NCI-H526 treated with DMSO at 0.1 percent for 48 hours (cell line): ENCODE data around the gene GRK6.
"Not testable (repeated sequence)": the region's sequence is repeated elsewhere in the genome, so short reads cannot be mapped to it uniquely, and the experiment has no call there.

Experiments used
- DNase-seq: peaks from one replicate; lab custom pipeline; 2025; lab: John Stamatoyannopoulos, UW

The GRK6 gene

DNA sequence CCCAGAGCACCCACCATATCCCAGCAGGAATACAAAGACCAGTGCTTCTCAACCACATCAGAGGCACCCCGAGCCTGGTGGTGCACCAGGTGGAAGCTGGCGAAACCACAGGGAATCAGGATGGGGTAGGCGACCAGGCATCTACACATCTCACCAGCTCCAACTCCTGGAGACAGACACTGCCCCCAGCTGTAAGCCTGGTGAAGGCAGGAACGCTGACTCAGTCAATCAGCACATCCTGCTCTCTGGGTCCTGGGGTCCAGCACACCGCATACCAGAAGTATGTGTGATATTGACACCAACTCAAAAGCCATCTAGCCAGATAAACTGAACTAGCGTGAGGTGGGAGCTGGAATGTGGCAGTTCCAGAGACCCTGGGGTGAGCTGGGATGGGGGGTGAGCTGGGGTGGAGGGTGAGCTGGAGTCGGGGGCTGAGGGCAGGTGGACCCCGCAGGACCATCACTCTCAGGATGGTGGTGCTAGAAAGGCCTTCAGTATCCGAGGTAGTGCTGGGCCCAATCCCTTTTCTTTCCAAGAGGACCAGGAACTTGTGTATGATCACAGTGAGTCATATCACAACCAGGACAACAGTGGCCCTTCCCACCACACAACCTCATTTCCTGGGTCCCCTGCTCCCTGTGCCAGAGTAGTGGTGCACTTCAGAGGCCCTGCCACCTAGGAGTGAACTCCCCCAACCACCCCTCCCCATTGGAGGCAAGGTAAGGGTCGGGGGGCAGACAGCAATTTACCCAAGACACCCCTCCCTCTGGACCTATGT, 44.5 kb downstream of the GRK6 start:
- DNase-seq: no peak

DNA sequence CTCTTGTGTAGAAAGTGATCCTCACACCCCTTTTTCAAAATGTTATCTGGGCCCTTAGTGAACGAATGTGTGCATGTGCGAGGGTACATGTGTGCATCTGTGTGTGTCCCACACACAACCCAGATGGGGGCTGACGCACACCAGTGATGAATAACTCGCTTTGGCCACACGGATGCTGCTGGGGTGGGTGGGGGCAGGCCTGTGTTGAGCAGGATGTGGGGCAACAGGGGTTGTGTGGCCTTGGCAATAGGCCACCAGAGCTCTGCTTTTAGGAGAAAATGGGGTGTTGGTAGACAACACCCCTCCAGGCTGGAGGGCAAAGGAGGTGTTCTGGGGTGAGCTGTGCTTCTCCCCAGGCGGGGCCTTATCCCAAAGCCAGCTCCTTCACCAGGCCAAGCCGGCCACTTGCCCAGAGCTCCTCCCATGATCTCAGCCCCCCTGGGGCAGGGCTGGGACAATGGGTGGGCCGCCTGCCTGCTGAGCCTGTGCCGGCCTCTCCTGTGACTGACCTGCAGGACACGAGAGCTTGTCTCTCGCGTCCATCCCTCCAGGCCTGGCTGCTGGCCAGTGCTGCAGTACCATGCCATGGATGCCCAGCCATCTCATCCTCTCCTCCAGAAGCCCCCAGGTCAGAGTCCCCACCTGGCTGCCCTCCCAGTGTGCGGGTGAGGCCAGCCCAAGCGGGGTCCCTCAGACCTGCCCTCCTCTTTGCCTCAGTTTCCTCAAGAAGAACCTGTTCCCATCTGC, 45.3 kb downstream of the GRK6 start:
- no peak for DNase-seq

DNA sequence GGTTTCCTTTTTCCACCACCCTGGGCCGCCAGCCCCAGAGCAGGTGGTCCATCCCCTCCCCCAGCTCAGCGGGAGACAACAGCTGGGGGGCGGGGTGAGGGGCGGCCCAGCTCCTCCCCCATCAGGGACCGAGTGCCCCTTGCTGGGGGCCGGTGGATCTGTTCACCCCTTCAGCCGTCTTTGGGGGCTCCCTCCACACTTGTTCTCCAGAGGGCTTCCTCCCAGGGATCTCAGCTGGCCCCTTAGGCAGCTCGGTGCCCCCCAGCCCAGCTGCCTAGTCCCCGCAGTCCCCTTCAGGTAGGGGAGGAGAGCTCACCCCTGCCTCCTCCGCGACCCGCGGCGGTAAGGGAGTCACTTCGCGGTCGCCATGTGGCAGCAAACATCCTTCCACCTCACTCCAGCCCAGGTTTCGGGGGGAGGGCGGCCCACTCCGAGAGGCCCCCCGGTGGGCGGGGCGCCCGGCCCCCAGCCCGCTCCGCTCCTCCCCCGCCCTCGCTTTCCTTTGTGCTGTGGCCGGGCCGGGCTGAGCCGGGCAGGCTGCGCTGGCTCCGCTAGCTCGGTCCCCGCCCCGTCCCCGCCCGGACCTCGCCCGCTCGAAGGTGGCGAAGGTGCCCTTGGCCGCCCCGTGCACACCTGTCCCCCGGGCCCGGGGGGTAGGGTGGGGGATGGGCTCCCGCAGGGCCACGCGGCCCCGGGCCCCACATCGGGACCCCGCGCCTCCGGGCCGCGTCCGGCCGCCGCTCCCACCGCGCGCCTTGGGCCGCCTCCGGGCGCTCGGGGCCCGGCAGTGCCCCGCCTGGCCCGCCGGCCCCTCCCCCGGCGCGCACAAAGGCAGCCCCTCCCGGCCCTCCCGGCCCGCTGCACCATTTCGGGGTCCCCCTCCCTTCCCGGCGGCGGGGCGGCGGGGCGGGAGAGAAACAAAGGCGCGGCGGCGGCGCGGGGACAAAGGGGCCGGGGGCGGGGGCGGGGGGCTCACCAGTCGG, 46.3 kb downstream of the GRK6 start:
- no peak for DNase-seq

DNA sequence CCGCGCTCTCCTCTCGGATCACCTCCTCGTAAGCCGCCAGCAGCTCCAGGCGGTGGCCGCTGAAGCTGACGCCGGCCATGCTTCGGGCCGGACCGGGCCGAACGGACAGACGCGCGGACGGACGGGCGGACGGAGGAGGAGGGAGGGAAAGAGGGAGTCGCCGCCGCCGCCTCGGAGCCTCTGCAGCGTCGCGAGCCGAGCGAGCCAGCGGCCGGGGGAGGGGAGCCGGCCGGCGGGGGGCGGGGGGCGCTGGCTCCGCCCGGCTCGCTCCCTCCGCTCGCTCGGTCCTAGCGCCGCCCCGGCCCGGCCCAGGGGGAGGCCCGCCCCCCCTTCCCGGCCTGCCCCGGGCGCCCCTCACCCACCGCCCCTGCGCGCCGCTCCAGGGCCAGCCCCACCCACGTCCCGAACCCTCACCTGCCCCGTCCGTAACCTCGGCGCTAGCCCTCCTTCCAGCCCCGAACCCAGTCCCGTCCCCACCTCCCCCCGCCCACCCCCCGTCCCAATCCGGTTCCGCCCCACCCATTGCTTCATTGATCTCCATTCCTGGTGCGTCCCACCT, 47.0 kb downstream of the GRK6 start, which contains the start of gene DBN1:
TSS of gene DBN1 (minus strand) at position 192 of the 559 bp plus-strand sequence. CDS start at position 79, 113 bp downstream.
- no peak for DNase-seq

DNA sequence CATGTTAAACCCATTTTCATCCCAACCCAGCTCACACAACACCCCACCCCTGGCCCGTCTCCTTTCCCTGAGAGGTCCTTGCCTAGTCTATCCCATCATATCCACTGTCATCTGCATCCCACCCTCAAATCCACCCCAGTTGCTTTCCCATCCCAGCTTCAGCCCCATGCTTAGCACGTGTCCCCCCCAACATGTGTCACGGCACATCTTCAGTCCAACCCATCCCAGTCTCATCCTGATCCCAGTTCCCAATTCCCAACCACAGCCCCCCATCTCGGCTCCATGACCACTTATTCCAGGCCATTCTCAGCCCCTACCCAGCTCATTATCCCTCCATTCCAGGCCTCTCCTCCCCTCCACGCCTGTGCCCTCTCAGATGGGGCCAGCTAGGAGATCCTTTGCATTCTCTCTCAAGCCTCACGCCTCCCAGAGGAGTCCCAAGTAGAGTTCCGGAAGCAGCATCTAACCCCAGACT, 47.6 kb downstream of the GRK6 start:
- no peak for DNase-seq

DNA sequence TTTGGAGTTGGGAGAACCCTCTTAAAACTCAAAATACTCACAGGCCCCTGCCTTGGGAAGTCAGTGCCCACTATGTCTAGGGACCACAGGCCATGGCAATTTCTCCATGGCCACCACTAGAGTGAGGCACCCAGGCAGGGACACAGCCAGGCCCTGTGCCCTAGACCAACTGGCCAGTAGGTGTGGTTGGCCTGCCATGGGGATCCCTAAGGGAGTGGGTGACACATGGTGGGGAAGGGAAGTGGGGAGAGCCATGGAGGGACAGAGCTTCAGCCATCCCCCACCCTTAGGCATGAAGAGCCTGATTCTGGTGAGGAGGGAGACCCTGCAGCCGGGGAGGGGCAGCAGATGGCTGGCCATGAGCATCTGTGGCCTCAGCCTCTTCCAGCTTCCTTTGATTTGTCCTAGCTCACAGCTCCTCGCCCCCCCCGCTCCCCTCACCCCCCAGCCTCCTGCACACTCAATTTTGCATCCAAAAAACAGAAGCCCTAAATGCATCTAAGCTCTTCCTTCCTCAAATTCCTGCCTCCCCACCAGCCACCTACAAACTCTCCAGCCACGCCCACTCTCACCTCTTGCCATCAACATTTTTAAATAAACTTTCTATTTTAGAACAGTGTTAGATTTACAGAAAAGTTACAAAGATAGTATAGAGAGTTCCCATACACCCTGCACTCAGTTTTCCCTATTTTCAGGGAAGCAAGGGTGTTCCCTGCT, 48.5 kb downstream of the GRK6 start:
- no peak for DNase-seq

DNA sequence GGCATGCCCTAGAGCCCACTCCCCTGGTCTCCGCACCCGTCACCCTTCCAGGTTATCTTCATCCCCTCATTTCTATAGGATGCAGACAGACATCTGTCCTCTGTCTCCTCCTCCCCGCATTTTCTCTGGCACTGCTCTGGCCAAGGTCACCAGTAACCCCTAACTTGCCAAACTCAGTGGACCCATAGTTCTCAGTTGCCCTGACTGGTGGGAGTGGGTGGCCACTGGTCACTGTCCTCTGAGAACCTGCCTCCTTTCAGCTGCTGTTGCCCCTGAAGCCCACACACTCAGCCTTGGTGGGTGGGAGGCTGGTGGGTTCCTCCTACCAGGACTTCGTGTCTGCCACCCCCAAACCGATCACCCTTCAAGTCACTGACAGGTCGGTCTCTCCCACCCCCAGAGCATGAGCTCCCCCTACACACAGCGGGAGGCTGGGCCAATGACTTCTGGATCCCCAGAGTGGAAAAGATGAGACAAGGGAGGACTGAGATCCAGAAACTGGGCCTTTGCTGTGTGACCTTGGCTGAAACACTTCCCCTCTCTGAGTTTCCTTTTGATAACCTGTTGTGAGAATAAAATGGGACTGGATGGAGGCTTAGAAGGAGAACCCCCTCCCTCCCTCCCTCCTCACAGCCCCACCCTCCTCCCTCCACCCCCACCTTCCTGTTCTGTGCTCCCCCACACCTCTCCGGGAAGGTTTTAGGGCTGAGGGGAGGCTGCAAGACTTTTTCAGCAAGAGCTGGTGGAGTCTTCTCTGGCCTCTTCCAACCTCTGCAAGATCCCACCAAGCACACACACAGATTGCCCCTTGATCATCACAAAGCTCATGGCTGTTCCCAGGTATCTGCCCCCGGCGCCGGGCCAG, 49.3 kb downstream of the GRK6 start:
- no peak for DNase-seq

DNA sequence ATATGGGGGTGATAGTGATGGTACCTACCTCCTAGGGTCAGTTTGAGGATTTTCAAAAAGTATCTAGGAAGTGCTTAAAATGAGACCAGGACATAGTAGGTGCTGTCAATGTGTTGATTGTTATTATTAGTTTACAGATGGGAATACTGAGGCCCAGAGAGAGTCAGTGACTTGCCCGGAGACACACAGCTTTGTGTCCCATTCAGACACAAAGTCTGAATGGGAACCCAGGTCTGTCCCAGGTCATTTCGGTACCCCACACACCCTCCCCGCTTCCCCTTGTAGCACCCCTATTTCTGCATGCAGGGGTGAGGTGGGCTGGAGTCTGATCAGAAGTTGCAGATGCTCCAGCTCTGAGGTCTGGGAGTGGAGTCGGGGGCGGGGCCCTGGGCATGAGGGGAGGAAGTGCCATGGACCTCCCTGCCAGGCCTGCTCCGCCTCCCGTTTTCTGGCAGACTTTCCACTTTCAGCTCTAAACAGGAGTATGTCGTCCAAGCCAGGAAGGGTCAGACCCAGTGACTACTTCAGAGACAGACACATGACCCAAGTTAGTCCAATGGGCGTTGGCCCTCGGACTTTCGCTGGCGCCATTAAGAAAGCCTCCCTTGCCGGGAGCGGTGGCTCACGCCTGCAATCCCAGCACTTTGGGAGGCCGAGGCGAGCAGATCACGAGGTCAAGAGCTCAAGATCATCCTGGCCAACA, 50.2 kb downstream of the GRK6 start:
- DNase-seq: no peak

DNA sequence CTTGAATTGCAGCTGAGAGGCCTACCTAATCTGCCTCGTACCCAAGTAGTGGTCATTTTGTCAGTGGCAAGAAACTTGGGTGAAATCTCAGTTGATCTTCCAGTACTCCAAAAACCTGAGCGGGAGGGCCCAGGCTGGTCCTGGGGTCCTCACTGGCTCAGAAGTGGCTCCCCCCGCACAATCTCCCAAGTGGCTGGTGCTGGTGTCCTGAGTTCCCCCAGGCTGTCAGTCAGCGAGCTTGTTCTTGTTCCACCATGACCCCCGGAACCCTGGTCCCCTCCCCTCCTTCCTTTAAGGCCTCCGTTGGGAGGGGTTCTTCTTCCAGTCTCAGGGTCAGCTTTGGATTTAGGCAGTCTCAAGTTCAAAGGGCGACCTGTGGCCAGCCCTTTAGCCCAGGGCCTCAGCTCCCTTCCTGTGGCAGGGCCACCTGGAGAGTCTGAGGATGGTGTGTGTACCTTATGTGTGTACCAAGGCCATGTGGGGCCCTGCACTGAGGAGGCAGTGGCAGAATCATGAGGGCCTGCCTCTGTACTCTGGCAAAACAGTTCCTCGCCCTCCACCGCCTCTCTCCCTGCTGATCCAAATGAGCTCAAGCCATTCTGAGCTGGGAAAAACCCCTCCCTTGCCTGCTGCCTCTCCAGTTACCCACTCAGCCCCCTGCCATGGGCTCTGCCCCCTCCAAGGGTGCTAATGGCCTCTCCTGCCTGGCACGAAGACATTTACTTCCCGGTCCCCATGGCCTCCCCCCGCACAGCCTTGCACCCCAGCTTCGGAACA, 51.4 kb downstream of the GRK6 start:
- no peak for DNase-seq

DNA sequence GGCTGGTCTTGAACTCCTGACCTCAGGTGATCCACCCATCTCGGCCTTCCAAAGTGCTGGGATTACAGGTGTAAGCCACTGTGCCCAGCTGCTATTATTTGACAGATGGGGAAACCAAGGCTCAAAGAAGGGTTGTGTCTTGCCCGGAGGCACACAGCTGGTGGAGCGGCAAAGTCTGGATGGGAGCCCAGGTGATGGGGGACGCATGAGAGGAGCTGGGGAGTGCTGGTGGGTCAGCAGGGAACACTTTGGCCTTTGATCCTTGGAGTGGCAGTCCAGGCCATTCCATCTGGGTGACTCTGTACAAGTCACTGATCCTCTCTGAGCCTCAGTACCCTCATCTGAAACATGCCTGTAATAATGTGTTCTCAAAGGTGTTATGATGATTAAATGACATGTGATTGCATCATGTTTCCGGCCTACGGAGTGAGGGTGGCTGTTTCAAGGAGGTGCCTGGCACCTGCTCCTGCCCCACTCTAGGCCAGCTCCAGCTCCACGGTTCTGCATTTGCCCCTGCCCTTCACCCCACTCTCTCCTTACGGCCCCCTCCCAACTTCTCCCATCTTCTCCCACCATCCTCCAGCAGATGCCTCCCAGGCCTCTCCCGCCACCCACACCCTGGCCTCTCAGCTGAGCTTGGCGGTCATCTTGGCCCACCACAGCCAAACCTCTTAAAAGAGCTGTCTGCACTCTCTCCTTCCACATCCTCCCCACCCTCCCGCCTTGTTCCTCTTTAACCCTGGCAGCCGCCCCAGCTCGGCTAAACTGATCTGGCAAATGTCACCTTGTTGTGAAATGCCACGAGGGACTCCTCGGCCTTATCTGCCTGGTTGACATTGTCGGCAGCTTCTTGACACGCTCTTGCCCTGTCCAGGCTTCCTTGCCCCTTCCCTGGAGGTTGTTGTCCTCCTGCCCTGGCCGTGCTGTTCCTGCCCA, 52.5 kb downstream of the GRK6 start:
- DNase-seq: no peak

DNA sequence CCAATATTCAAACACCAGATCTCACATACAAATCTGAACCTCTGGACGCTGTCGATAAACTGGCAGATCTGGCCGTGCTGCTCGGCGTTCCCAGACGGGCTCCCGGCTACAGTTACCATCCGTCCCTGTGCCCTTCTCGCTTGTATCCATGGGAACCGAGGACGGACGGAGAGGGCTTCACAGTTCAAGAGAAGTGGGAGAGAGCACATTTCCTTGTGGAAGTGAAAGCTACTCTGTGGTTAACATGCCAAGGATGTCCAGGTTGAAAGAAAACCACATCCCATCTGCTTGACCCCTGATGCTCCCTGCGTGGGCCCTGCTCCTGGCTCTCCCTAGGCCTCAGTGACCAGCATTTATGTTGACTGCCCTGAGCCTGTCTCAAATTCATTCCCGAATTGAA, 53.3 kb downstream of the GRK6 start:
- no peak for DNase-seq

DNA sequence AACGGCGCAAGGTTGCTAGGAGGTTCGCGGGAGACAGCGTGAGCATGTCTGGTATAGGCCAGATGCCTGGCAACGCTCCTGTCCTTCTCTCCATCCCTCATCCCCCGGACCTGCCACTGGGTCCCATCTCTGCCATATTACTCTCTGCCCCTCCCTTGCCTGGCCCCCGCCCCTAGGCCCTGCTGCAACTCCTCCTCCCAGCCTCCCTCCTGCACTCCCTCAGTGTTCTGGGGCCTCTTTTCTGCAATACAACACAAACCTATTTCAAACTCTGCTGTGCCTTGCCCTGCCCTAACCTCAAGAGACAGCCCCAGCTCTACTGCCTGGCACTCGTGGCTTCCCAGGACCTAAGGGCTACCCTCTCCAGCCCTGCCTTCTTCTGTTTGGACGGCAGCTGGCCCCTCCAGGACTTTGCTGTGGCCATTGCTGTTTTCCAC, 55.9 kb downstream of the GRK6 start:
- DNase-seq: no peak

DNA sequence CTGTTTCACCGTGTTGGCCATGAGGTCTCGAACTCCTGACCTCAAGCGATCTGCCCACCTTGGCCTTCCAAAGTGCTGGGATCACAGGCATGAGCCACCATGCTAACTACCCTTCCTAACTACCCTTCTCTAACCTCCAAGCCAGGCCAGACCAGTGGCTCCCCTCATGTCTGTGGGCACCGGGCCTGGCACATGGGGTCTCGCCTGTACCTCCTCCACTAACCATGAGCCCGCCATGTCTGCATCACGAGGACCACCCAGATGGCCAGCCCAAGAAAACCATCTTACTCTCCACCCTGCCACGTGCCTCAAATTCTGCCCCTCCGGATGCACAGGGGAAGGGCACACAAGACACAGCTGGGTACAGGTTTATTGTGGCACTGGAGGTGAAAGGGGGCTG, 56.6 kb downstream of the GRK6 start:
- DNase-seq: no peak

DNA sequence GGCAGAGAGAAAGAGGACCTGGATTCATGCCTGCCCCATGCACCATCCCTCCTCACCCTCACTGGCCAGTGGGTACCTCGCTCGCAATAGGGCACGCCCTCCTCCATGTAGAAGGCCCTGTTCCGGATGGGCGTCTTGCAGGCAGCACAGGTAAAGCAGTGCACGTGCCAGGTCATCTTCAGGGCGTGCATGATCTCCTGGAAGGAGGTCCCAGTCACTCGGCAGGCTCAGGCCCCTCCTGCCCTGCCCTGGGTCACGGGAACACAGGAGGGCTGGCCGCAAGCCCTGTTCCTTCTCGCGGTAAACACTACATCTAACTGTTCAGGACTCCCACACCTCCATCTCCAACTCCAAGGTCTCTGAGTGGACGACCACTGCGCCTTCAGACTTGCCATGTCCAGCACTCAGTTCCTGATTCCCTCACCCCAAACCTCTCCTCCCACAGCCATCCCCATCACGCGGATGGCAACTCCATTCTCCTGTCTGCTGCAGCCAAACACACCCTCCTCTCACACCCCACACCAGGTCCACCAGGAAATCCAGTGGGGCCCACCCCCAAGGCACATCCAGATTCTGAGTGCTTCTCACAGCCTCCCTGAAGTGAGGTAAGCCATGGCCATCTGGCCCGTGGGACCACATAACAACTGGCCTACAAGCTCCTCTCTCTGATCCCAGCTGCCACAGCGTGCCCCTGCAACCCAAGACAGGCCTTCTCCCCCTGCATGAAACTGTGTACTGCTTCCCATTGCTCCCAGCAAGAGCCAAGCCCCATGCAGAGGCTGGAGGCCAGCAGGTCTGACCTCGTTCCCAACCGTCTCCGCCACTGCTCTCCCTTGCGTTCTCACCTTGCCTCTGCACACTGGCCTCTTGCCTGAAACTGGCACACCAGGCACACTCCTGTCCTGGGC, 57.8 kb downstream of the GRK6 start:
- no peak for DNase-seq

DNA sequence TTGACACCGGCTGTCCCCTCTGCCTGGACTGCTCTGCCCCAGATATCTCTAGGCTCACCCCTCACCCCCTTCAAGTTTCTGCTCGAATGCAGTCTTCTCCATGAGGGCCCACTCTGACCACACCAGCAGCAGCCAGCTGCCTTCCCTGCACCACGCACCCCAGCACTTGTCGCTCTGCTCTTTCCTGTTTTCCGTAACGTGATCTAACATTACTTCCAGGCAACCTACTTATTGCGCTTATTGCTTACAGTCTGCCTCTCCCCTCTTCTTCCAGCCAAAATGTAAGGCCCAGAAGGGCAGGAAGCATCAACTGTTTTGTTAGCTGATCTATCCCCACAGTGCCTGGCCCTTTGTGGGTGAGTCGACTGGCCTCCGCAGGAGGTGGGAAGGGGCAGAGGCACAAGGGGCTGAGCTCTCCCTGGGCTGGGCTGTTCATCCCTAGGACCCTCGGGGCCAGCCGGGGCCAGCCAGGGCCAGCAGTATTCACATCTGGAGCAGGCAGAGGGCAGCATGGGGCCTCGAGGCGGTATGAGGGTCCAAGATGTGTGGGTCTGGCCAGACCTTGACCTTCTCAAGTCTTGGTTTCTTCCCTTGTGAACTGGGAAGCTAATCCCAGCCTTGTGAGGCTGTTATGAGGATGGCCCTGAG, 58.5 kb downstream of the GRK6 start:
- no peak for DNase-seq

DNA sequence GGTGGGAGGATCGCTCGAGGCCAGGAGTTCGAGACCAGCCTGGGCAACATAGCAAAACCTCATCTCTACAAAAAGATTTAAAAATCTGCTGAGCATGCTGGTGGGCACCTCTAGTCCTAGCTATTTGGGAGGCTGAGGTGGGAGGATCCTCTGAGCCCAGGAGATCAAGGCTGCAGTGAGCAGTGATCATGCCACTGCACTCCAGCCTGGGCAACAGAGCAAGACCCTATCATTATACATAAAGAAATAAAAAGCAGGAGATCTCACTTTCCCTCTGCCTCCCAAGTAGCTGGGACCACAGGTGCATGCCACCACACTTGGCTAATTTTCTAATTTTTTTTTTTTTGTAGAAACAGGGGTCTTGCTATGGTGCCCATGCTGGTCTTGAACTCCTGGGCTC, 59.3 kb downstream of the GRK6 start:
- not testable (repeated sequence) for DNase-seq
